ENCODE results near the gene TCERG1L.

The TCERG1L gene

DNA sequence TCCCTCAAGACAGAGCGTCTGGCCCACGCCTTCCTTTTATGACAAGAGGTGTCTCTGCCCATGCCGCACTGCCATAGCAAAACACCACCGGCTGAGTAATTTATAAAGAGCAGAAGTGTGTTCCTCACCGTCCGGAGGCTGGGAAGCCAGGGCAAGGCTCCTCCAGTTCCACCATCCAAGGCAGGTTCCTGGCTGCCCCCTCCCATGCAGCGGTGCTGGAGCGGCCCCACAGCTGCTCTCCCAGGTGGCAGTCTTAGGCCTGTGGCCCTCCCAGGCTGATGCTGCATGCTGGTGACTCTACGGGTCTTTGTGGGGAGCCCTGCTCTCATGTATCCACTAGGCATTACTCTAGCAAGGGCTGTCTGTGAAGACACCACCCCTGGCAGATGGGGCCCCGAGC is 113.1 kb downstream of the TCERG1L start:
- ChIA-PET POLR2A (no interaction called here), CTCF (no interaction called here)
- DNase-seq (ENCODE audit: extremely low spot score) = no peak
- TF ChIP-seq, protein P1, sequence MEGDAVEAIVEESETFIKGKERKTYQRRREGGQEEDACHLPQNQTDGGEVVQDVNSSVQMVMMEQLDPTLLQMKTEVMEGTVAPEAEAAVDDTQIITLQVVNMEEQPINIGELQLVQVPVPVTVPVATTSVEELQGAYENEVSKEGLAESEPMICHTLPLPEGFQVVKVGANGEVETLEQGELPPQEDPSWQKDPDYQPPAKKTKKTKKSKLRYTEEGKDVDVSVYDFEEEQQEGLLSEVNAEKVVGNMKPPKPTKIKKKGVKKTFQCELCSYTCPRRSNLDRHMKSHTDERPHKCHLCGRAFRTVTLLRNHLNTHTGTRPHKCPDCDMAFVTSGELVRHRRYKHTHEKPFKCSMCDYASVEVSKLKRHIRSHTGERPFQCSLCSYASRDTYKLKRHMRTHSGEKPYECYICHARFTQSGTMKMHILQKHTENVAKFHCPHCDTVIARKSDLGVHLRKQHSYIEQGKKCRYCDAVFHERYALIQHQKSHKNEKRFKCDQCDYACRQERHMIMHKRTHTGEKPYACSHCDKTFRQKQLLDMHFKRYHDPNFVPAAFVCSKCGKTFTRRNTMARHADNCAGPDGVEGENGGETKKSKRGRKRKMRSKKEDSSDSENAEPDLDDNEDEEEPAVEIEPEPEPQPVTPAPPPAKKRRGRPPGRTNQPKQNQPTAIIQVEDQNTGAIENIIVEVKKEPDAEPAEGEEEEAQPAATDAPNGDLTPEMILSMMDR (IDR thresholded peaks at IDR 0.05; ENCODE audit: control extremely low read depth, extremely low read depth, low read depth, missing control alignments) = no peak

DNA sequence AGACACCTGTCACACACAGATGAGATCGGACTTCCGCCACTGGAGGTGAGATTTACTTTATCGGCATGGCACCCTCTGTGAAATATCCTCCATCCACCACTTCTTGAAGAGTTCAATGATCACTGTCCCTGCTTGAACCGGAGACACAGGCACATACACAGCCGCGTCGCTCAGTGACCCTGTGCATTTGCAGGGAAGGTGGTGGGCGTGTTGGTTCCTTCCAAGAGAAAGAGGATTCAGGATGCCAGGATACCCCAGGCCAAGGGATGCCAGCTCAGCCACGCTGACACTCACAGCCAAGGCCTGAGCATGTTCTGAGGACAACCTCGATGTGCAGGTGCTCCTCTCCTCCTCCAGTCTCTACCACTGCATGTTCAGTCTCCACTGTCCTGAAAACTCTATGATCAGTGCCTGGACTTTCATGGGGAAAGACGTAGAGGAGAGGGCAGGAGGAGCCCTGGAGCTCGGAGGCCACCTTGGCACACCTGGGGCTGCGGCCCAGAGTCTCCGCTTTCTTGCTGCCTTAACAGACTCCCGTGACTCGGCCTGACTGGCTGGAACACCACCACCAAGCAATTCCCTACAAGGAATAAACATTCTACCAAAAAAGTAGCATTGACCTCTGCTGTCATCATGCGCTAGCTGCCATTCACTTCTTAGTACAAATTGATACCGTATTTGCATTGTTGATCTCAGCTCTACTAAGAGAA is 115.2 kb downstream of the TCERG1L start:
- TF ChIP-seq, protein P1 (IDR thresholded peaks at IDR 0.05; ENCODE audit: control extremely low read depth, extremely low read depth, low read depth, missing control alignments) = no peak
- CTCF ChIA-PET = no interaction called here
- DNase-seq (ENCODE audit: extremely low spot score) = no peak
- POLR2A ChIA-PET = no interaction called here

DNA sequence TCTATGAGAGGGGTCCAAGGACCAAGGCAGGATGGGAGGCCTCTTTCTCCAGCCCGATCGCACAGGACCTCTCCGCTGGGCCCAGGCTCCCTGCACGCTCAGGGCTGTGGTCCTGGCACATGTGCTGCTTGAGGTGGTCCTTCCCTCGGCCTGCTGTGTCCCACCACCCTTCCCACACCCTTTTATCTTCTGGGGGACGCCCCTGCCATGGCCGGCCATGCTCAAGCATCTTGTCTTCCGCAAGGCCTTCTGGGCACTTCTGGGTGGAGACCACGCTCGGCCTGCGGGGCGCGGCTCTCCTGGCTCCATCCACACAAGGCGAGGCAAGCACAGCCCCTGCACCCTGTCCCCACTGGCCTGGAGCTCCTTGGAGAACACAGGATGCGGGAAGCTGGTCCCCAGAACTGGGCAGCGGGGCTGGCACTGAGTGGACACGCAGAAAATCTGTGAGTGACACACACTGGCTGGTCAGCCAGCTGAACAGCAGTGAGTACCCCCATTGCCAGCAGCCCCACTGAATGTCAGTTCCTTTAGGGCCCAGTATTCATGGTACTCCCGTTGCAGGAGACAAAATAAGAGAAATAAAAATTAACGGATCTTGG is 115.9 kb downstream of the TCERG1L start:
- TF ChIP-seq, protein P1 (IDR thresholded peaks at IDR 0.05; ENCODE audit: control extremely low read depth, extremely low read depth, low read depth, missing control alignments) = no peak
- no peak for DNase-seq (ENCODE audit: extremely low spot score)
- POLR2A ChIA-PET = no interaction called here
- CTCF ChIA-PET = no interaction called here

DNA sequence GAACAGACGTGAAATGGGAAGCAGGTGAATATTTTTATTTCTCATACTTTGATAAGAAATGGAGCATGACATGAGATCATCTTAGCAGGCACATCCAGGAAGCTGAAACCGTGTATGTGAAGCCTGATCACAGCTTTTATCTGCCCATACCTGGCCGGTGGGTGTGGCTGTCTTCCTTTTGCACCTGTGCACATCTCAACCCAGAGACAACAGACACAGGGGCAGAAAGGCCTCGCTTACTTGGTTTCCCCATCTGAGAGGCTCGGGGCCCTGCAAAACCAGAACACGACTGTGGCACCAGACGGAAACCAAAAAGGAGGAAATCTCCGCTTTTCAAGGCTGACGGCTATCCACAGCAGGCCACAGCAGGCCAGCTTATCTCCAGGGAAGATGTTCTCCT is 116.4 kb downstream of the TCERG1L start:
- ChIA-PET CTCF (no interaction called here), POLR2A (no interaction called here)
- no peak for DNase-seq (ENCODE audit: extremely low spot score)
- TF ChIP-seq, protein P1 (IDR thresholded peaks at IDR 0.05; ENCODE audit: control extremely low read depth, extremely low read depth, low read depth, missing control alignments) = no peak

DNA sequence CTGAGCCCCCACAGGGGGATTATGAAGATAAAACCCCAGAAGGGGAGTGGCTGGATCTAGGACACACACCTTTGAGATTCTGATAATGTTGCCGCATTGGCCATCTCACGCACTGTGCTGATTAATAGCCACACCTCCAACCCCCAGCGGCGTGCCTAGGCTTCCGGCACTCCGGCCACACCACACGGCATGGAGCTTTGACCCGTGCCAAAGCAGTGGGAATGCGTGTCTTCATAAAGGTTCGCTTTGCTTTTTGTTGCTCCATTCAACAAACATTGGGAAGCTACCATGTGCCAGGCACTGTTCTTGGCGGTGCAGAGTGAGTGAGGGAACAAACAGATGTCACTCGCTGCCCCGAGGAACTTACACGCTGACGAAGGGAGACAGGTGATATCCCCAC is 117.6 kb downstream of the TCERG1L start:
- TF ChIP-seq, protein P1 (IDR thresholded peaks at IDR 0.05; ENCODE audit: control extremely low read depth, extremely low read depth, low read depth, missing control alignments) = no peak
- CTCF ChIA-PET = no interaction called here
- no peak for DNase-seq (ENCODE audit: extremely low spot score)
- POLR2A ChIA-PET = no interaction called here

DNA sequence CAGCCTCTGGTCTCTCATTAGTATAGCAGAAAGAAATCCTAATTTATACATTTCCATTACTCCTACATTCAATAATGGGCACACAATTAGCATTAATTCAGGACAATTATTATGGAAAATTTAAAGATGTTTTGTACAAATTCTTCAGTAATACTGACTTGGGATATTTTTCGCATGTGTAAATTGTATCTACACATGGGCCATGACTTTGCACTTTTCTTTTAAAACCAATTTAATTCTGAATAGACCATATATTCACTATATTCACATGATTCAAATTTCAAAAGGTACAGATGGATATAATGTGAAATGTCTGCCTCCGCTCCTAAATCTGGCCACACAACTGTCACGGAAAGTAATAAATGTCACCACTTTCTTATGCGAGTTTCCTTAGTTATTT is 123.0 kb downstream of the TCERG1L start:
- TF ChIP-seq, protein P1 (IDR thresholded peaks at IDR 0.05; ENCODE audit: control extremely low read depth, extremely low read depth, low read depth, missing control alignments) = no peak
- DNase-seq (ENCODE audit: extremely low spot score) = no peak
- POLR2A ChIA-PET = no interaction called here
- CTCF ChIA-PET = no interaction called here
